ENCODE results near the gene FNDC1. TPM values are rescaled to one million over a fixed set of nuclear protein-coding genes. Genes with fewer than 3 reads are reported as not detected.

FNDC1 gene
- total and polyA plus RNA-seq, 3 donors from 2014 or later, result 0.87 to 4.9 (median 1.7) TPM

GRCh38 chr6:159170333-159170672 lies 1.1 kb downstream of the FNDC1 start:
- TF ChIP-seq, protein P1, sequence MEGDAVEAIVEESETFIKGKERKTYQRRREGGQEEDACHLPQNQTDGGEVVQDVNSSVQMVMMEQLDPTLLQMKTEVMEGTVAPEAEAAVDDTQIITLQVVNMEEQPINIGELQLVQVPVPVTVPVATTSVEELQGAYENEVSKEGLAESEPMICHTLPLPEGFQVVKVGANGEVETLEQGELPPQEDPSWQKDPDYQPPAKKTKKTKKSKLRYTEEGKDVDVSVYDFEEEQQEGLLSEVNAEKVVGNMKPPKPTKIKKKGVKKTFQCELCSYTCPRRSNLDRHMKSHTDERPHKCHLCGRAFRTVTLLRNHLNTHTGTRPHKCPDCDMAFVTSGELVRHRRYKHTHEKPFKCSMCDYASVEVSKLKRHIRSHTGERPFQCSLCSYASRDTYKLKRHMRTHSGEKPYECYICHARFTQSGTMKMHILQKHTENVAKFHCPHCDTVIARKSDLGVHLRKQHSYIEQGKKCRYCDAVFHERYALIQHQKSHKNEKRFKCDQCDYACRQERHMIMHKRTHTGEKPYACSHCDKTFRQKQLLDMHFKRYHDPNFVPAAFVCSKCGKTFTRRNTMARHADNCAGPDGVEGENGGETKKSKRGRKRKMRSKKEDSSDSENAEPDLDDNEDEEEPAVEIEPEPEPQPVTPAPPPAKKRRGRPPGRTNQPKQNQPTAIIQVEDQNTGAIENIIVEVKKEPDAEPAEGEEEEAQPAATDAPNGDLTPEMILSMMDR (IDR thresholded peaks at IDR 0.05), result no peak
- TF ChIP-seq POLR2A (IDR thresholded peaks at IDR 0.05), result no peak
- 4 to 8% methylated on average over 7 of the region's 7 CpGs for WGBS, 2 donors
- Histone ChIP-seq H3K27me3 (no peaks in the 10 kb centered on the region), H3K27ac (no peak overlapping the region), H3K36me3 (ENCODE audit: low read depth, missing control alignments) (no peaks in the 10 kb centered on the region), H3K4me3 (peak overlapping the region in 1 of 2 donors; percentile 54), H3K4me1 (peaks cover 10% of the 10 kb centered on the region), H3K9me3 (no peaks in the 10 kb centered on the region)
- intact Hi-C loops (cut with DNase I; ENCODE audit: low total_unique reads), result no loop called here
- no peak for DNase-seq

- no peaks in the 10 kb centered on the region for H3K27me3 ChIP-seq
- intact Hi-C loops (cut with DNase I; ENCODE audit: low total_unique reads), result no loop called here
- no peaks in the 10 kb centered on the region for H3K9me3 ChIP-seq
Measured at GRCh38 chr6:159170999-159171712, 2.0 kb downstream of the FNDC1 start.

GRCh38 chr6:159172091-159172491 lies 2.9 kb downstream of the FNDC1 start:
- Histone ChIP-seq H3K36me3 (ENCODE audit: low read depth, missing control alignments) (no peaks in the 10 kb centered on the region), H3K4me3 (no peak overlapping the region), H3K4me1 (peaks cover 10% of the 10 kb centered on the region), H3K9me3 (no peaks in the 10 kb centered on the region), H3K27me3 (no peaks in the 10 kb centered on the region), H3K27ac (no peak overlapping the region)
- TF ChIP-seq, protein P1 (IDR thresholded peaks at IDR 0.05), result no peak
- TF ChIP-seq POLR2A (IDR thresholded peaks at IDR 0.05), result no peak
- WGBS, 2 donors, result 64 to 75% methylated on average over 1 of the region's 1 CpG
- DNase-seq, result no peak
- intact Hi-C loops (cut with DNase I; ENCODE audit: low total_unique reads), result no loop called here

More at GRCh38 chr6:159170999-159171712, 2.0 kb downstream of the FNDC1 start:
- WGBS, 2 donors, result 32 to 38% methylated on average over 13 of the region's 13 CpGs
- no peaks in the 10 kb centered on the region for H3K36me3 ChIP-seq (ENCODE audit: low read depth, missing control alignments)
- DNase-seq, result no peak
- no peak overlapping the region for H3K27ac ChIP-seq
- TF ChIP-seq, protein P1 (IDR thresholded peaks at IDR 0.05), result no peak
- no peak for TF ChIP-seq POLR2A (IDR thresholded peaks at IDR 0.05)
- H3K4me3 ChIP-seq, result no peak overlapping the region
- peaks cover 10% of the 10 kb centered on the region for H3K4me1 ChIP-seq

DNA sequence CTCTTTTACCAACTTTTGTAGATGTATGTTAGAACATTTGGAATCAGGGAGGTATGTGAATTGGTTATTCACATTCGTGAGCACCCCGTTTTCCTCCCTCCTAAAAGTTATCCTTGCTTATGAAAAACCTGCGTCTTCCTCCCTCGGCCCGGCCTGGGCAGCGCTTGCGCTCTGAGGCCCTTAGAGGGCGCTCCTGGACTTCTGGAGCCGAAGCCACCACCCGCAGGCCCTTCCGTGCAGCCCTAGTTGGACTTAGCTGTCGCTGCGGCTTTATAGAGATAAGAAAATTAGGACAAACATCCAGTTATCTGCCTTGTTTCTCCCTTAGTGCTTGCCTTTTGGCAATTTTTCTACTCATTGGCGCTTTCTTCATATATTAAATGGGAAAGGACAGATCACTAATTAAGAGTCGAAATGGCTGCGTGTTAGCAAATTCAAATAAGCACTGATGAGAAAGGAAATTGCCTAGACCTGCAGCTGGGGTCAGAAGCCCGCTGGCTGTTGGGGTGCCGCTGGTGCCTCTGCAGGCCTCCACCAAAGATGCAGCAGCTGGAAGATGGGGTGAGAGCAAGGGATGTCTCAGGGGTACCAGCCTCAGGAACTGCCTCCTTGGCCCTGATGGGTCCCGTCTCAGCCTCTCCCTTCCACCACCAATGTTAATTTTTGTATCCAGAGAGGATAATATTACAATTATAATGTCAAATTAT lies 5.2 kb downstream of the FNDC1 start:
- TF ChIP-seq, protein P1 (IDR thresholded peaks at IDR 0.05), result peak; percentile 30 to 80 (median 44)
- TF ChIP-seq POLR2A (IDR thresholded peaks at IDR 0.05), result no peak
- H3K4me3 ChIP-seq, result peak overlapping the region in 1 of 2 donors; percentile 12
- peaks cover 10% of the 10 kb centered on the region for H3K4me1 ChIP-seq
- no peak overlapping the region for H3K27ac ChIP-seq
- intact Hi-C loops (cut with DNase I; ENCODE audit: low total_unique reads), result no loop called here
- DNase-seq, result peak; percentile 83
- WGBS, 2 donors, result 9% methylated on average over 19 of the region's 19 CpGs
- no peaks in the 10 kb centered on the region for H3K27me3 ChIP-seq
- H3K9me3 ChIP-seq, result no peaks in the 10 kb centered on the region
- no peaks in the 10 kb centered on the region for H3K36me3 ChIP-seq (ENCODE audit: low read depth, missing control alignments)
